ENCODE data around the gene ALKAL2. TPM values are rescaled to one million over a fixed set of nuclear protein-coding genes. Genes with fewer than 3 reads are reported as not detected.
A peak's percentile ranks its signal among the peaks of the same experiment; 100 is the strongest.

The ALKAL2 gene
- polyA plus RNA-seq, 1 of the 3 experiments (the other 2 are of a cell fraction) = not detected

GRCh38 chr2:263022-263738 is 24.7 kb downstream of the ALKAL2 start:
- no peak overlapping the region for H2AFZ ChIP-seq (ENCODE audit: low read depth)
- TF ChIP-seq, protein P1, sequence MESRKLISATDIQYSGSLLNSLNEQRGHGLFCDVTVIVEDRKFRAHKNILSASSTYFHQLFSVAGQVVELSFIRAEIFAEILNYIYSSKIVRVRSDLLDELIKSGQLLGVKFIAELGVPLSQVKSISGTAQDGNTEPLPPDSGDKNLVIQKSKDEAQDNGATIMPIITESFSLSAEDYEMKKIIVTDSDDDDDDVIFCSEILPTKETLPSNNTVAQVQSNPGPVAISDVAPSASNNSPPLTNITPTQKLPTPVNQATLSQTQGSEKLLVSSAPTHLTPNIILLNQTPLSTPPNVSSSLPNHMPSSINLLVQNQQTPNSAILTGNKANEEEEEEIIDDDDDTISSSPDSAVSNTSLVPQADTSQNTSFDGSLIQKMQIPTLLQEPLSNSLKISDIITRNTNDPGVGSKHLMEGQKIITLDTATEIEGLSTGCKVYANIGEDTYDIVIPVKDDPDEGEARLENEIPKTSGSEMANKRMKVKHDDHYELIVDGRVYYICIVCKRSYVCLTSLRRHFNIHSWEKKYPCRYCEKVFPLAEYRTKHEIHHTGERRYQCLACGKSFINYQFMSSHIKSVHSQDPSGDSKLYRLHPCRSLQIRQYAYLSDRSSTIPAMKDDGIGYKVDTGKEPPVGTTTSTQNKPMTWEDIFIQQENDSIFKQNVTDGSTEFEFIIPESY (IDR thresholded peaks at IDR 0.05; ENCODE audit: borderline replicate concordance, low read depth) = no peak
- TF ChIP-seq SIN3A (IDR thresholded peaks at IDR 0.05; ENCODE audit: borderline replicate concordance, low read depth, low read length) (no peak), JUND (IDR thresholded peaks at IDR 0.05) (no peak), NFIC (IDR thresholded peaks at IDR 0.05; ENCODE audit: borderline replicate concordance) (no peak), EZH2phosphoT487 (IDR thresholded peaks at IDR 0.05; ENCODE audit: borderline replicate concordance, low read depth) (no peak), TCF12 (IDR thresholded peaks at IDR 0.05) (no peak), ELF1 (IDR thresholded peaks at IDR 0.05) (no peak), TEAD4 (IDR thresholded peaks at IDR 0.05; ENCODE audit: borderline replicate concordance, insufficient read depth) (no peak), RAD21 (IDR thresholded peaks at IDR 0.05; ENCODE audit: low read length) (no peak)
- TF ChIP-seq, protein P2, sequence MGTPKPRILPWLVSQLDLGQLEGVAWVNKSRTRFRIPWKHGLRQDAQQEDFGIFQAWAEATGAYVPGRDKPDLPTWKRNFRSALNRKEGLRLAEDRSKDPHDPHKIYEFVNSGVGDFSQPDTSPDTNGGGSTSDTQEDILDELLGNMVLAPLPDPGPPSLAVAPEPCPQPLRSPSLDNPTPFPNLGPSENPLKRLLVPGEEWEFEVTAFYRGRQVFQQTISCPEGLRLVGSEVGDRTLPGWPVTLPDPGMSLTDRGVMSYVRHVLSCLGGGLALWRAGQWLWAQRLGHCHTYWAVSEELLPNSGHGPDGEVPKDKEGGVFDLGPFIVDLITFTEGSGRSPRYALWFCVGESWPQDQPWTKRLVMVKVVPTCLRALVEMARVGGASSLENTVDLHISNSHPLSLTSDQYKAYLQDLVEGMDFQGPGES (IDR thresholded peaks at IDR 0.05; ENCODE audit: low read depth, low read length) = no peak
- peak overlapping the region; percentile 94 for H3K4me2 ChIP-seq
- H3K4me1 ChIP-seq (ENCODE audit: control insufficient read depth in 1 of 2, insufficient read depth in 2 of 2, low read depth in 1 of 2, low read length in 1 of 2) = peaks cover 13 to 25% of the 10 kb centered on the region in 2 experiments; a peak in 3 of 4 replicates
- H3K36me3 ChIP-seq (replicated peaks in 1 of 2; ENCODE audit: control insufficient read depth in 1 of 2, insufficient read depth in 2 of 2, low read length in 1 of 2) = peaks cover 32 to 34% of the 10 kb centered on the region in 2 experiments
- H3K4me3 ChIP-seq (ENCODE audit: low read depth in 2 of 2, low read length in 1 of 2) = peak overlapping the region; percentile 98 to 100
- H3K9me3 ChIP-seq = no peaks in the 10 kb centered on the region
- peaks cover 55% of the 10 kb centered on the region for H3K79me2 ChIP-seq (ENCODE audit: insufficient read depth)
- 96% methylated on average over 42 of the region's 42 CpGs for WGBS (ENCODE audit: low lambda C conversion rate)
- POLR2A ChIA-PET = no interaction called here
- H3K27me3 ChIP-seq (ENCODE audit: insufficient read depth) = no peaks in the 10 kb centered on the region
- H3F3A ChIP-seq (replicated peaks; ENCODE audit: insufficient read depth) = no peaks in the 10 kb centered on the region
- H3K9ac ChIP-seq = no peak overlapping the region
- no peak for DNase-seq
- CTCF ChIA-PET = interaction anchor here (1.3 kb wide), 1 partner anchor 12 kb away, joined by 3 read pairs; no protein-coding TSS in a partner anchor
- no peak overlapping the region for H3K27ac ChIP-seq (ENCODE audit: low read depth in 2 of 2, low read length in 1 of 2)
- peaks cover 18% of the 10 kb centered on the region for H4K20me1 ChIP-seq (ENCODE audit: insufficient read depth)
- no peaks in the 10 kb centered on the region for H3K9me2 ChIP-seq

DNA sequence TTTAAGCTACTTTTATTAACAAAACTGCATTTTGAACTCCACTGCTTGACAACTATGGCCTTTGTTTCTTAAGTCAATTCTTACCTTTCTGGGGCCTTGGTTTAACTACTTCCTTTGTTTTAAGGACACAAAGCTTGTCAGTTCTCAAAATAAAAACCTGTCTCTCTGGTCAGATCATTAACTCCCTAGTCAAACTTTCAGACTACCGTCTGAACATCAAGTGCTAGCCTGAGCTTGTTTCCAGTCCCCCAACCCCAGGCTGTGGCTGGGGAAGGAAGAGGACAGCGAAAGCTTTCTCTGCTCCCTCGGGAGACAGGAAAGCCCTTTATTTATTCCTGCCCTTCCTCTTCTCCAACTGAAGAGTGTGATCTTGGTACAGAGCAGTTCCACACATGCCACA is 25.8 kb downstream of the ALKAL2 start:
- TF ChIP-seq PBX3 (IDR thresholded peaks at IDR 0.05) (no peak), RCOR1 (IDR thresholded peaks at IDR 0.05; ENCODE audit: low read length) (no peak), NRF1 (IDR thresholded peaks at IDR 0.05; ENCODE audit: low read depth, low read length) (no peak), CHD2 (IDR thresholded peaks at IDR 0.05; ENCODE audit: low read length, partially characterized antibody) (no peak)
- TF ChIP-seq, protein P3, sequence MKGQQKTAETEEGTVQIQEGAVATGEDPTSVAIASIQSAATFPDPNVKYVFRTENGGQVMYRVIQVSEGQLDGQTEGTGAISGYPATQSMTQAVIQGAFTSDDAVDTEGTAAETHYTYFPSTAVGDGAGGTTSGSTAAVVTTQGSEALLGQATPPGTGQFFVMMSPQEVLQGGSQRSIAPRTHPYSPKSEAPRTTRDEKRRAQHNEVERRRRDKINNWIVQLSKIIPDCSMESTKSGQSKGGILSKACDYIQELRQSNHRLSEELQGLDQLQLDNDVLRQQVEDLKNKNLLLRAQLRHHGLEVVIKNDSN (IDR thresholded peaks at IDR 0.05; ENCODE audit: borderline replicate concordance, low read depth) = no peak
- TF ChIP-seq, protein P1 (IDR thresholded peaks at IDR 0.05; ENCODE audit: borderline replicate concordance, low read depth) = no peak
- H3K4me3 ChIP-seq (ENCODE audit: low read depth in 2 of 2, low read length in 1 of 2) = no peak overlapping the region
- no peak overlapping the region for H3K4me2 ChIP-seq
- peaks cover 27 to 32% of the 10 kb centered on the region in 2 experiments for H3K36me3 ChIP-seq (replicated peaks in 1 of 2; ENCODE audit: control insufficient read depth in 1 of 2, insufficient read depth in 2 of 2, low read length in 1 of 2)
- peaks cover 13 to 25% of the 10 kb centered on the region in 2 experiments; a peak in 3 of 4 replicates for H3K4me1 ChIP-seq (ENCODE audit: control insufficient read depth in 1 of 2, insufficient read depth in 2 of 2, low read depth in 1 of 2, low read length in 1 of 2)
- H3K9me3 ChIP-seq = no peaks in the 10 kb centered on the region; the same call in 1 of the 2 replicates
- no peak for DNase-seq
- H2AFZ ChIP-seq (ENCODE audit: low read depth) = no peak overlapping the region
- ChIA-PET CTCF (interaction anchor here (1.4 to 2.2 kb wide), 4 partner anchors 12 to 28 kb away, joined by 3 to 10 read pairs (median 4); no protein-coding TSS in a partner anchor), POLR2A (no interaction called here)
- H3K27ac ChIP-seq (ENCODE audit: low read depth in 2 of 2, low read length in 1 of 2) = no peak overlapping the region
- H3K9me2 ChIP-seq = no peaks in the 10 kb centered on the region
- WGBS (ENCODE audit: low lambda C conversion rate) = 89% methylated on average over 3 of the region's 3 CpGs
- peaks cover 8% of the 10 kb centered on the region for H4K20me1 ChIP-seq (ENCODE audit: insufficient read depth)
- H3K79me2 ChIP-seq (ENCODE audit: insufficient read depth) = peaks cover 45% of the 10 kb centered on the region
- H3K9ac ChIP-seq = no peak overlapping the region
- no peaks in the 10 kb centered on the region for H3F3A ChIP-seq (replicated peaks; ENCODE audit: insufficient read depth)
- H3K27me3 ChIP-seq (ENCODE audit: insufficient read depth) = no peaks in the 10 kb centered on the region

Measured in SK-N-SH (cell line).